WTC11 (cell line): ENCODE measurements around the gene PALD1. TPM values are rescaled to one million over a fixed set of nuclear protein-coding genes. Genes with fewer than 3 reads are reported as not detected.

Experiments used
- ATAC-seq: fragments of 200-7000 bp; cut with Tn5 transposase; 2 replicates; pipeline ENCODE4 v1.10.0; 2021; ENCODE audit warnings: mild to moderate bottlenecking, moderate library complexity
- CTCF ChIA-PET: fragments of 300-600 bp; sonication (Branson Sonifier 250); formaldehyde crosslinking; loops from one replicate; lab custom pipeline; 2021; ENCODE audit warnings: antibody characterized with exemption; lab: Charles Lee
- POLR2A ChIA-PET: fragments of 350-600 bp; sonication (Branson Sonifier 250); formaldehyde crosslinking; loops from one replicate; lab custom pipeline; 2021; ENCODE audit warnings: antibody characterized with exemption; lab: Charles Lee
- DNase-seq: peaks from one replicate; pipeline ENCODE4 v3.0.0; 2021; ENCODE audit warnings: low spot score
- H3K27ac Mint-ChIP-seq: 2 replicates; pipeline ENCODE4 v1.8.0; 2021; ENCODE audit warnings: mixed read lengths
- H3K27me3 Mint-ChIP-seq: 2 replicates; pipeline ENCODE4 v1.8.0; 2021; ENCODE audit warnings: low read depth, mild to moderate bottlenecking, moderate library complexity, mixed read lengths
- H3K36me3 Mint-ChIP-seq: 2 replicates; pipeline ENCODE4 v1.8.0; 2021; ENCODE audit warnings: mixed read lengths
- H3K4me1 Mint-ChIP-seq: 2 replicates; pipeline ENCODE4 v1.8.0; 2022; ENCODE audit warnings: mixed read lengths
- H3K4me3 Mint-ChIP-seq: 2 replicates; pipeline ENCODE4 v1.8.0; 2021; ENCODE audit warnings: mild to moderate bottlenecking, moderate library complexity, mixed read lengths
- H3K9me3 Mint-ChIP-seq: 2 replicates; pipeline ENCODE4 v1.8.0; 2021; ENCODE audit warnings: mixed read lengths
- ARID4B ChIP-seq: sonication (generic); formaldehyde crosslinking; IDR thresholded peaks from 2 replicates; pipeline ENCODE4 v1.8.0; 2023; ENCODE audit warnings: missing genetic modification reagents, mild to moderate bottlenecking, borderline replicate concordance
- ELF4 ChIP-seq: sonication (generic); formaldehyde crosslinking; IDR thresholded peaks from 2 replicates; pipeline ENCODE4 v1.8.1; 2022; ENCODE audit warnings: low read depth, mild to moderate bottlenecking, moderate library complexity, missing genetic modification reagents
- ERG ChIP-seq: fragments of 250-450 bp; sonication (Bioruptor Pico); IDR thresholded peaks from 2 replicates; pipeline ENCODE4 v1.8.0; 2021; ENCODE audit warnings: mild to moderate bottlenecking
- GRHL2 ChIP-seq: fragments of 250-450 bp; sonication (Bioruptor Pico); IDR thresholded peaks from 2 replicates; pipeline ENCODE4 v1.8.0; 2022; ENCODE audit warnings: mild to moderate bottlenecking, moderate library complexity; ENCODE audit not compliant: insufficient replicate concordance, severe bottlenecking
- PRDM15 ChIP-seq: sonication (generic); formaldehyde crosslinking; IDR thresholded peaks from 2 replicates; pipeline ENCODE4 v1.8.0; 2022; ENCODE audit warnings: missing genetic modification reagents
- SP1 ChIP-seq: sonication (generic); formaldehyde crosslinking; conservative IDR thresholded peaks from 2 replicates; pipeline ENCODE4 v1.8.1; 2022; ENCODE audit warnings: missing genetic modification reagents
- ZNF425 ChIP-seq: fragments of 250-450 bp; sonication (Bioruptor Pico); conservative IDR thresholded peaks from 2 replicates; pipeline ENCODE4 v1.9.0; 2021; ENCODE audit warnings: mild to moderate bottlenecking
- total RNA-seq: library from RNA; stranded (reverse); gene quantifications from 3 replicates; pipeline ENCODE4 v1.2.3, GENCODE V29; 2021

Gene PALD1
- total RNA-seq, 1 experiment from 2014 or later: 43.6 TPM

- TF ChIP-seq ARID4B (no peak), ERG (no peak), ZNF425 (CRISPR knock-in tag) (no peak)
Observed at GRCh38 chr10:70503776-70504175, 25.2 kb downstream of the PALD1 start (continued).

GRCh38 chr10:70504521-70505358 lies 26.2 kb downstream of the PALD1 start:
- no peaks in the 10 kb centered on the region for H3K9me3 Mint-ChIP-seq
- peaks cover 36% of the 10 kb centered on the region for H3K4me1 Mint-ChIP-seq
- H3K27ac Mint-ChIP-seq: no peak overlapping the region; the same call in none of the 2 replicates
- TF ChIP-seq PRDM15 (no peak), GRHL2 (CRISPR knock-in tag) (no peak), ZNF425 (CRISPR knock-in tag) (no peak), SP1 (CRISPR knock-in tag) (no peak), ELF4 (CRISPR knock-in tag) (no peak)
- no peaks in the 10 kb centered on the region for H3K36me3 Mint-ChIP-seq
- DNase-seq: no peak
- no peaks in the 10 kb centered on the region for H3K27me3 Mint-ChIP-seq
- no peak overlapping the region for H3K4me3 Mint-ChIP-seq
- ChIA-PET CTCF (interaction anchor here (1.5 to 1.6 kb wide), 2 partner anchors 11 to 36 kb away, joined by 3 to 6 read pairs; no protein-coding TSS in a partner anchor), POLR2A (no interaction called here)
- ATAC-seq: no peak
